A673 (cell line): Measurements from ENCODE around the gene TAGLN.

ENCODE experiments used
- EZH2 ChIP-seq: fragments of 200-600 bp; sonication (generic); IDR thresholded peaks from 2 replicates; pipeline ENCODE4 v1.6.1; 2017; ENCODE audit warnings: borderline replicate concordance, low read depth, mild to moderate bottlenecking, mixed read lengths, antibody characterized with exemption, low read length; ENCODE audit not compliant: poor library complexity, severe bottlenecking
- TF ChIP-seq, protein P1 (sequence below): fragments of 300-800, 200-600 bp; sonication (generic); conservative IDR thresholded peaks from 2 replicates; pipeline ENCODE4 v1.5.1; 2017; ENCODE audit warnings: low read depth, mild to moderate bottlenecking, antibody characterized with exemption, low read length, moderate library complexity, mixed read lengths

DNA sequence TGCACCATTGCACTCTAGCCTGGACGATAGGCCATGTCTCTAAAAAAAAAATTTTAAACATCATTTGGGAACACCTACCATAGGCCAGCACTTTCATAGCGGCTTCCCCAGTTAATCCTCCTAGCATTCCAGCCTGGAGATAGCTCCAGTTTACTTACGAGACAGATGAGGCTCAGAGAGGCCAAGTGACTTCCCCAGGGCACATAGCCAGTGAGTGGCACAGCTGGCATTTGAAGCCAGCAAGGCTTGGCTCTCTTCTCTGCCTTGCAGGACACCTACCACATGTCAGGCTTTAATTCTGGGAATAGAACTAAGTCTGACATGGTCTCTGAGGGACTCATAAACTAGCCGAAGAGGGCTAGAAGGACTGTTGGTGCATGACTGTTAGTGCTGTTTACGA, 4.9 kb upstream of the TAGLN start:
- TF ChIP-seq, protein P1, sequence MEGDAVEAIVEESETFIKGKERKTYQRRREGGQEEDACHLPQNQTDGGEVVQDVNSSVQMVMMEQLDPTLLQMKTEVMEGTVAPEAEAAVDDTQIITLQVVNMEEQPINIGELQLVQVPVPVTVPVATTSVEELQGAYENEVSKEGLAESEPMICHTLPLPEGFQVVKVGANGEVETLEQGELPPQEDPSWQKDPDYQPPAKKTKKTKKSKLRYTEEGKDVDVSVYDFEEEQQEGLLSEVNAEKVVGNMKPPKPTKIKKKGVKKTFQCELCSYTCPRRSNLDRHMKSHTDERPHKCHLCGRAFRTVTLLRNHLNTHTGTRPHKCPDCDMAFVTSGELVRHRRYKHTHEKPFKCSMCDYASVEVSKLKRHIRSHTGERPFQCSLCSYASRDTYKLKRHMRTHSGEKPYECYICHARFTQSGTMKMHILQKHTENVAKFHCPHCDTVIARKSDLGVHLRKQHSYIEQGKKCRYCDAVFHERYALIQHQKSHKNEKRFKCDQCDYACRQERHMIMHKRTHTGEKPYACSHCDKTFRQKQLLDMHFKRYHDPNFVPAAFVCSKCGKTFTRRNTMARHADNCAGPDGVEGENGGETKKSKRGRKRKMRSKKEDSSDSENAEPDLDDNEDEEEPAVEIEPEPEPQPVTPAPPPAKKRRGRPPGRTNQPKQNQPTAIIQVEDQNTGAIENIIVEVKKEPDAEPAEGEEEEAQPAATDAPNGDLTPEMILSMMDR, result no peak
- no peak for TF ChIP-seq EZH2
